Liver (tissue), 3 donors: ENCODE measurements around the gene ZNF487.

Experiments used
- EGR1 ChIP-seq, 2 donors: IDR thresholded peaks; 2 replicates each; pipeline ENCODE4 v1.6.1; 2016 to 2018; ENCODE audit warnings: antibody characterized with exemption in 2 of 2, low read depth in 2 of 2
- FOXA1 ChIP-seq: IDR thresholded peaks from 2 replicates; pipeline ENCODE4 v1.6.1; 2016; ENCODE audit warnings: antibody characterized with exemption
- HNF4G ChIP-seq: IDR thresholded peaks from 2 replicates; pipeline ENCODE4 v1.6.1; 2016; ENCODE audit warnings: antibody characterized with exemption
- RAD21 ChIP-seq, 2 donors: IDR thresholded peaks; 2 replicates each; pipeline ENCODE4 v1.6.1; 2016; ENCODE audit warnings: antibody characterized with exemption in 2 of 2, mild to moderate bottlenecking in 2 of 2
- TAF1 ChIP-seq: conservative IDR thresholded peaks from 2 replicates; pipeline ENCODE4 v1.6.1; 2016; ENCODE audit warnings: antibody characterized with exemption, mild to moderate bottlenecking
- YY1 ChIP-seq: IDR thresholded peaks from 2 replicates; pipeline ENCODE4 v1.6.1; 2016; ENCODE audit warnings: antibody characterized with exemption, mild to moderate bottlenecking
- TF ChIP-seq, protein P1 (sequence below): fragments of 150-350 bp; IDR thresholded peaks from 2 replicates; pipeline ENCODE4 v1.5.1; 2017; ENCODE audit warnings: improper control_type of control experiment, low read depth, low read length; ENCODE audit not compliant: missing input control
- TF ChIP-seq, protein P2 (sequence below): IDR thresholded peaks from 2 replicates; pipeline ENCODE4 v1.6.1; 2016; ENCODE audit warnings: antibody characterized with exemption, mild to moderate bottlenecking
- TF ChIP-seq, protein P3 (sequence below): IDR thresholded peaks from 2 replicates; pipeline ENCODE4 v1.6.1; 2016; ENCODE audit warnings: antibody characterized with exemption
- TF ChIP-seq, protein P4 (sequence below): IDR thresholded peaks from 2 replicates; pipeline ENCODE4 v1.6.1; 2016; ENCODE audit warnings: antibody characterized with exemption
- TF ChIP-seq, protein P5 (sequence below): IDR thresholded peaks from 2 replicates; pipeline ENCODE4 v1.6.1; 2016; ENCODE audit warnings: antibody characterized with exemption
- donor health status: healthy.
- donor health status: healthy.

DNA sequence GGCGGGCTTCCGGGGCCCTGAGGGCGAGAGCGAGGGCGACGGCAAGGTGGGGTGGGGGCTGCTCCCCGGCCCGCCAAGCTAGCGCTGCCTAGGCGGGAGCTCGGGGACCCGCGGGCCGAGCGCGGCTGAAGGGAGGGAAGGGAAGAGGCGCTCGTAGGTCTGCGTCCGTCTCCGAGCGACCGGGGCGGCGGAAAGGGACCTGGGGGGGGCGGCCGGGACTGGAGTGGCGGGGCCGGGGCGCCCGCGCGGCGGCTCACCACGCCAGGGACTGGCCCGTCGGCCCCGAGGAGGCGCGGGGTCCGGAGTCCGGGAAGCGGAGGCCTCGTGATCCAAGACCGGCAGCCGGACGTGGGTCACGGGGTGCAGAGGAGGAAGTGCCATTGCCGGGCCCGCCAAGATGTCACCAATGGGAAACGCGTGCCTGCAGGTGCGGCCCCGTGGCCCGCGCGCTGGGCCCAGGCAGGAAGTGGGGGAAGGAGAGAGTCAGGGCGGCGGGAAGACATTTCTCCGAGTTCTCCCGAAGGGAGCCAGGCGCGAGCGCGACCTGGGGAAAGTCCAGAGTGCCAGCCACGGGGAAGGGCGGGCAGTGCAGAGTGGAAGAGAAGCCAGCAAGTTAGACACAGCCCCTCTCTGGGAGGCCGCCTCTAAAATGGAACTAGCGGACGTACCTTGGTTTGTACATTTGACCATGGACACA is 39.8 kb upstream of the ZNF487 start:
- TF ChIP-seq, protein P1, sequence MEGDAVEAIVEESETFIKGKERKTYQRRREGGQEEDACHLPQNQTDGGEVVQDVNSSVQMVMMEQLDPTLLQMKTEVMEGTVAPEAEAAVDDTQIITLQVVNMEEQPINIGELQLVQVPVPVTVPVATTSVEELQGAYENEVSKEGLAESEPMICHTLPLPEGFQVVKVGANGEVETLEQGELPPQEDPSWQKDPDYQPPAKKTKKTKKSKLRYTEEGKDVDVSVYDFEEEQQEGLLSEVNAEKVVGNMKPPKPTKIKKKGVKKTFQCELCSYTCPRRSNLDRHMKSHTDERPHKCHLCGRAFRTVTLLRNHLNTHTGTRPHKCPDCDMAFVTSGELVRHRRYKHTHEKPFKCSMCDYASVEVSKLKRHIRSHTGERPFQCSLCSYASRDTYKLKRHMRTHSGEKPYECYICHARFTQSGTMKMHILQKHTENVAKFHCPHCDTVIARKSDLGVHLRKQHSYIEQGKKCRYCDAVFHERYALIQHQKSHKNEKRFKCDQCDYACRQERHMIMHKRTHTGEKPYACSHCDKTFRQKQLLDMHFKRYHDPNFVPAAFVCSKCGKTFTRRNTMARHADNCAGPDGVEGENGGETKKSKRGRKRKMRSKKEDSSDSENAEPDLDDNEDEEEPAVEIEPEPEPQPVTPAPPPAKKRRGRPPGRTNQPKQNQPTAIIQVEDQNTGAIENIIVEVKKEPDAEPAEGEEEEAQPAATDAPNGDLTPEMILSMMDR = no peak
- TF ChIP-seq, protein P2, sequence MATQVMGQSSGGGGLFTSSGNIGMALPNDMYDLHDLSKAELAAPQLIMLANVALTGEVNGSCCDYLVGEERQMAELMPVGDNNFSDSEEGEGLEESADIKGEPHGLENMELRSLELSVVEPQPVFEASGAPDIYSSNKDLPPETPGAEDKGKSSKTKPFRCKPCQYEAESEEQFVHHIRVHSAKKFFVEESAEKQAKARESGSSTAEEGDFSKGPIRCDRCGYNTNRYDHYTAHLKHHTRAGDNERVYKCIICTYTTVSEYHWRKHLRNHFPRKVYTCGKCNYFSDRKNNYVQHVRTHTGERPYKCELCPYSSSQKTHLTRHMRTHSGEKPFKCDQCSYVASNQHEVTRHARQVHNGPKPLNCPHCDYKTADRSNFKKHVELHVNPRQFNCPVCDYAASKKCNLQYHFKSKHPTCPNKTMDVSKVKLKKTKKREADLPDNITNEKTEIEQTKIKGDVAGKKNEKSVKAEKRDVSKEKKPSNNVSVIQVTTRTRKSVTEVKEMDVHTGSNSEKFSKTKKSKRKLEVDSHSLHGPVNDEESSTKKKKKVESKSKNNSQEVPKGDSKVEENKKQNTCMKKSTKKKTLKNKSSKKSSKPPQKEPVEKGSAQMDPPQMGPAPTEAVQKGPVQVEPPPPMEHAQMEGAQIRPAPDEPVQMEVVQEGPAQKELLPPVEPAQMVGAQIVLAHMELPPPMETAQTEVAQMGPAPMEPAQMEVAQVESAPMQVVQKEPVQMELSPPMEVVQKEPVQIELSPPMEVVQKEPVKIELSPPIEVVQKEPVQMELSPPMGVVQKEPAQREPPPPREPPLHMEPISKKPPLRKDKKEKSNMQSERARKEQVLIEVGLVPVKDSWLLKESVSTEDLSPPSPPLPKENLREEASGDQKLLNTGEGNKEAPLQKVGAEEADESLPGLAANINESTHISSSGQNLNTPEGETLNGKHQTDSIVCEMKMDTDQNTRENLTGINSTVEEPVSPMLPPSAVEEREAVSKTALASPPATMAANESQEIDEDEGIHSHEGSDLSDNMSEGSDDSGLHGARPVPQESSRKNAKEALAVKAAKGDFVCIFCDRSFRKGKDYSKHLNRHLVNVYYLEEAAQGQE = peak; percentile 70
- TF ChIP-seq TAF1 = peak; percentile 90
- peak; percentile 35 for TF ChIP-seq FOXA1
- TF ChIP-seq YY1 = peak; percentile 92
- peak; percentile 98 for TF ChIP-seq EGR1 (IDR thresholded peaks at IDR 0.05; ENCODE audit: low read depth in 2 of 2)
- TF ChIP-seq, protein P3, sequence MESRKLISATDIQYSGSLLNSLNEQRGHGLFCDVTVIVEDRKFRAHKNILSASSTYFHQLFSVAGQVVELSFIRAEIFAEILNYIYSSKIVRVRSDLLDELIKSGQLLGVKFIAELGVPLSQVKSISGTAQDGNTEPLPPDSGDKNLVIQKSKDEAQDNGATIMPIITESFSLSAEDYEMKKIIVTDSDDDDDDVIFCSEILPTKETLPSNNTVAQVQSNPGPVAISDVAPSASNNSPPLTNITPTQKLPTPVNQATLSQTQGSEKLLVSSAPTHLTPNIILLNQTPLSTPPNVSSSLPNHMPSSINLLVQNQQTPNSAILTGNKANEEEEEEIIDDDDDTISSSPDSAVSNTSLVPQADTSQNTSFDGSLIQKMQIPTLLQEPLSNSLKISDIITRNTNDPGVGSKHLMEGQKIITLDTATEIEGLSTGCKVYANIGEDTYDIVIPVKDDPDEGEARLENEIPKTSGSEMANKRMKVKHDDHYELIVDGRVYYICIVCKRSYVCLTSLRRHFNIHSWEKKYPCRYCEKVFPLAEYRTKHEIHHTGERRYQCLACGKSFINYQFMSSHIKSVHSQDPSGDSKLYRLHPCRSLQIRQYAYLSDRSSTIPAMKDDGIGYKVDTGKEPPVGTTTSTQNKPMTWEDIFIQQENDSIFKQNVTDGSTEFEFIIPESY = peak; percentile 59
- peak; percentile 20 to 52 for TF ChIP-seq RAD21 (IDR thresholded peaks at IDR 0.05)
- TF ChIP-seq HNF4G = peak; percentile 67
- TF ChIP-seq, protein P4, sequence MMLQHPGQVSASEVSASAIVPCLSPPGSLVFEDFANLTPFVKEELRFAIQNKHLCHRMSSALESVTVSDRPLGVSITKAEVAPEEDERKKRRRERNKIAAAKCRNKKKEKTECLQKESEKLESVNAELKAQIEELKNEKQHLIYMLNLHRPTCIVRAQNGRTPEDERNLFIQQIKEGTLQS = peak; percentile 20
- TF ChIP-seq, protein P5, sequence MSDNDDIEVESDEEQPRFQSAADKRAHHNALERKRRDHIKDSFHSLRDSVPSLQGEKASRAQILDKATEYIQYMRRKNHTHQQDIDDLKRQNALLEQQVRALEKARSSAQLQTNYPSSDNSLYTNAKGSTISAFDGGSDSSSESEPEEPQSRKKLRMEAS = peak; percentile 100
